Prostate gland (tissue), 2 donors: Measurements from ENCODE around the gene PRAMEF12.
"Not testable (repeated sequence)": the region's sequence is repeated elsewhere in the genome, so short reads cannot be mapped to it uniquely, and the experiment has no call there.

Source experiments
- POLR2A ChIP-seq: fragments of 450-650 bp; IDR thresholded peaks from one replicate; pipeline ENCODE4 v1.6.1; 2016; ENCODE audit warnings: antibody characterized with exemption, mild to moderate bottlenecking
- POLR2AphosphoS5 ChIP-seq: sonication (generic); formaldehyde crosslinking; IDR thresholded peaks from one replicate; pipeline ENCODE4 v1.6.1; 2017; ENCODE audit warnings: antibody characterized with exemption
- TF ChIP-seq, protein P1 (sequence below), 4 experiments: fragments of 200-600 bp in 2 of 4; fragments of 450-650 bp in 2 of 4; sonication (generic) in 2 of 4; IDR thresholded peaks; 1 replicate in 3 of 4; 2 replicates in 1 of 4; pipeline ENCODE4 v1.5.1; 2016 to 2019; ENCODE audit warnings: antibody characterized with exemption in 4 of 4, mild to moderate bottlenecking in 2 of 4, moderate library complexity in 2 of 4

DNA sequence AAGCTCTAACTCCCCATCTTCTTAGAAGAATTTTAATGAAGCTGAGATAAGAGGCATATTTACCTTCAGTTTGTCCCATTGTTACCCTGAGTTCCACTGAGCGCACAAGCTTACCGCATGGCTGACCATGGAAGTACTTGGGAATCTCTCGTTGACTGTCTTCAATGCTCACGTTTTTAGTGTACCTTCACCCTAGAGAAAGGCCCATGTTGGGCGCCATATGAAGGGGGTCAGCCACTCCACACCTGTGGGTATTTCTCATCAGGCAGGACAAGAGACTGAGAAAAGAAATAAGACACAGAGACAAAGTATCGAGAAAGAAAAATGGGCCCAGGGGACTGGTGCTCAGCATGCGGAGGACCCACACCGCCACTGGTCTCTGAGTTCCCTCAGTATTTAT, 11.2 kb downstream of the PRAMEF12 start:
- TF ChIP-seq, protein P1, sequence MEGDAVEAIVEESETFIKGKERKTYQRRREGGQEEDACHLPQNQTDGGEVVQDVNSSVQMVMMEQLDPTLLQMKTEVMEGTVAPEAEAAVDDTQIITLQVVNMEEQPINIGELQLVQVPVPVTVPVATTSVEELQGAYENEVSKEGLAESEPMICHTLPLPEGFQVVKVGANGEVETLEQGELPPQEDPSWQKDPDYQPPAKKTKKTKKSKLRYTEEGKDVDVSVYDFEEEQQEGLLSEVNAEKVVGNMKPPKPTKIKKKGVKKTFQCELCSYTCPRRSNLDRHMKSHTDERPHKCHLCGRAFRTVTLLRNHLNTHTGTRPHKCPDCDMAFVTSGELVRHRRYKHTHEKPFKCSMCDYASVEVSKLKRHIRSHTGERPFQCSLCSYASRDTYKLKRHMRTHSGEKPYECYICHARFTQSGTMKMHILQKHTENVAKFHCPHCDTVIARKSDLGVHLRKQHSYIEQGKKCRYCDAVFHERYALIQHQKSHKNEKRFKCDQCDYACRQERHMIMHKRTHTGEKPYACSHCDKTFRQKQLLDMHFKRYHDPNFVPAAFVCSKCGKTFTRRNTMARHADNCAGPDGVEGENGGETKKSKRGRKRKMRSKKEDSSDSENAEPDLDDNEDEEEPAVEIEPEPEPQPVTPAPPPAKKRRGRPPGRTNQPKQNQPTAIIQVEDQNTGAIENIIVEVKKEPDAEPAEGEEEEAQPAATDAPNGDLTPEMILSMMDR (IDR thresholded peaks at IDR 0.05), result not testable (repeated sequence)
- not testable (repeated sequence) for TF ChIP-seq POLR2A, POLR2AphosphoS5
